HepG2 (cell line): ENCODE results near the gene TIGD6.

Experiments used
- SIN3B ChIP-seq: fragments of 150-350 bp; IDR thresholded peaks from 2 replicates; pipeline ENCODE4 v1.6.1; 2014; ENCODE audit warnings: low read length
- TCF7 ChIP-seq: sonication (generic); IDR thresholded peaks from 2 replicates; pipeline ENCODE4 v1.6.1; 2016; ENCODE audit warnings: antibody characterized with exemption, low read depth

- TF ChIP-seq TCF7, result no peak
- TF ChIP-seq SIN3B, result no peak
Observed at GRCh38 chr5:150033334-150033733, 32.9 kb upstream of the TIGD6 start.
